HG03378 (cell line): Measurements from ENCODE around the gene SLX4IP.

ENCODE experiments used
- ATAC-seq: cut with Tn5 transposase; IDR thresholded peaks from one replicate; pipeline ENCODE4 v1.9.1; 2021; ENCODE audit warnings: mild to moderate bottlenecking, moderate library complexity; ENCODE audit not compliant: unreplicated experiment

Gene SLX4IP

GRCh38 chr20:10492844-10493243, 57.7 kb downstream of the SLX4IP start:
- no peak for ATAC-seq

- no peak for ATAC-seq
Measured at GRCh38 chr20:10495173-10495572, 60.1 kb downstream of the SLX4IP start.

- no peak for ATAC-seq
Measured at GRCh38 chr20:10496465-10496864, 61.4 kb downstream of the SLX4IP start.

- no peak for ATAC-seq
Measured at GRCh38 chr20:10497283-10497682, 62.2 kb downstream of the SLX4IP start.

GRCh38 chr20:10497791-10498190, 62.7 kb downstream of the SLX4IP start:
- no peak for ATAC-seq

GRCh38 chr20:10498200-10498599, 63.1 kb downstream of the SLX4IP start:
- no peak for ATAC-seq

GRCh38 chr20:10501402-10501801, 66.3 kb downstream of the SLX4IP start:
- ATAC-seq: no peak

GRCh38 chr20:10502098-10502526, 67.0 kb downstream of the SLX4IP start:
- ATAC-seq: no peak

GRCh38 chr20:10504608-10504993, 69.5 kb downstream of the SLX4IP start:
- no peak for ATAC-seq

- no peak for ATAC-seq
Measured at GRCh38 chr20:10504994-10505730, 70.1 kb downstream of the SLX4IP start.

GRCh38 chr20:10505827-10506226, 70.7 kb downstream of the SLX4IP start:
- ATAC-seq: no peak

- no peak for ATAC-seq
Measured at GRCh38 chr20:10507052-10507451, 71.9 kb downstream of the SLX4IP start.

- ATAC-seq: no peak
Measured at GRCh38 chr20:10508060-10508459, 73.0 kb downstream of the SLX4IP start.

GRCh38 chr20:10508468-10509251, 73.6 kb downstream of the SLX4IP start:
- ATAC-seq: no peak

- ATAC-seq: no peak
Measured at GRCh38 chr20:10509376-10509775, 74.3 kb downstream of the SLX4IP start.

- no peak for ATAC-seq
Measured at GRCh38 chr20:10510216-10510615, 75.1 kb downstream of the SLX4IP start.

- ATAC-seq: no peak
Measured at GRCh38 chr20:10511170-10511508, 76.0 kb downstream of the SLX4IP start.

GRCh38 chr20:10511509-10512251, 76.6 kb downstream of the SLX4IP start:
- ATAC-seq: peak; percentile 96

GRCh38 chr20:10513061-10513460, 78.0 kb downstream of the SLX4IP start:
- no peak for ATAC-seq

GRCh38 chr20:10513931-10514575, 78.9 kb downstream of the SLX4IP start:
- ATAC-seq: no peak

GRCh38 chr20:10516529-10516928, 81.4 kb downstream of the SLX4IP start:
- ATAC-seq: no peak
